GM23248 (cell line): ENCODE data around the gene PRG2. TPM values are rescaled to one million over a fixed set of nuclear protein-coding genes. Genes with fewer than 3 reads are reported as not detected.

ENCODE experiments used
- DNase-seq: peaks from one replicate; pipeline ENCODE4 v3.0.0-alpha.2; 2015
- H2AFZ ChIP-seq: fragments of 200-600 bp; sonication (generic); 2 replicates; pipeline ENCODE4 v1.6.1; 2016; ENCODE audit warnings: antibody characterized with exemption
- H3F3A ChIP-seq: fragments of 200-600 bp; sonication (generic); 2 replicates; pipeline ENCODE4 v1.6.1; 2016; ENCODE audit warnings: mild to moderate bottlenecking, antibody characterized with exemption, mixed run types; ENCODE audit not compliant: insufficient read depth
- H3K27ac ChIP-seq: fragments of 200-600 bp; sonication (generic); 2 replicates; pipeline ENCODE4 v1.5.1; 2016; ENCODE audit warnings: mild to moderate bottlenecking
- H3K27me3 ChIP-seq: fragments of 200-600 bp; sonication (generic); replicated peaks from 2 replicates; pipeline ENCODE4 v1.6.1; 2016; ENCODE audit warnings: mild to moderate bottlenecking; ENCODE audit not compliant: insufficient read depth
- H3K36me3 ChIP-seq: fragments of 200-600 bp; sonication (generic); 2 replicates; pipeline ENCODE4 v1.6.1; 2016; ENCODE audit warnings: low read depth, mild to moderate bottlenecking
- H3K4me1 ChIP-seq: fragments of 200-600 bp; sonication (generic); 2 replicates; pipeline ENCODE4 v1.6.1; 2016; ENCODE audit warnings: mild to moderate bottlenecking; ENCODE audit not compliant: insufficient read depth
- H3K4me2 ChIP-seq: fragments of 200-600 bp; sonication (generic); one replicate; pipeline ENCODE4 v1.6.1; 2016; ENCODE audit warnings: mild to moderate bottlenecking; ENCODE audit not compliant: unreplicated experiment
- H3K4me3 ChIP-seq: fragments of 200-600 bp; sonication (generic); 2 replicates; pipeline ENCODE4 v1.5.1; 2016; ENCODE audit warnings: mild to moderate bottlenecking
- H3K79me2 ChIP-seq: fragments of 200-600 bp; sonication (generic); 2 replicates; pipeline ENCODE4 v1.6.1; 2016; ENCODE audit warnings: mild to moderate bottlenecking; ENCODE audit not compliant: insufficient read depth
- H3K9ac ChIP-seq: fragments of 200-600 bp; sonication (generic); 2 replicates; pipeline ENCODE4 v1.6.1; 2016; ENCODE audit warnings: mild to moderate bottlenecking
- H3K9me2 ChIP-seq: fragments of 200-600 bp; sonication (generic); 2 replicates; pipeline ENCODE4 v1.6.1; 2016; ENCODE audit warnings: mixed run types, mild to moderate bottlenecking, moderate library complexity; ENCODE audit not compliant: insufficient read depth
- H3K9me3 ChIP-seq: fragments of 200-600 bp; sonication (generic); one replicate; pipeline ENCODE4 v1.6.1; 2017; ENCODE audit warnings: low read depth
- H4K20me1 ChIP-seq: fragments of 200-600 bp; sonication (generic); 2 replicates; pipeline ENCODE4 v1.6.0; 2016; ENCODE audit not compliant: insufficient read depth
- EZH2 ChIP-seq: fragments of 200-600 bp; sonication (generic); IDR thresholded peaks from 2 replicates; pipeline ENCODE4 v1.6.1; 2018; ENCODE audit warnings: antibody characterized with exemption, mild to moderate bottlenecking; ENCODE audit not compliant: insufficient read depth, poor library complexity, severe bottlenecking
- EZH2phosphoT487 ChIP-seq: fragments of 200-600 bp; sonication (generic); IDR thresholded peaks from 2 replicates; pipeline ENCODE4 v1.6.1; 2018; ENCODE audit warnings: antibody characterized with exemption, moderate library complexity, mild to moderate bottlenecking, low read depth; ENCODE audit not compliant: insufficient read depth
- WGBS, 2 experiments: methylation state at CpG; one replicate each; pipeline ENCODE4 v1.1.6; 2015 to 2017; ENCODE audit warnings: low lambda C conversion rate in 2 of 2, low coverage in 1 of 2; ENCODE audit errors: missing lambda C conversion rate in 2 of 2; 5-methylcytosine and 5-hydroxymethylcytosine counted together
- in situ Hi-C: fragments of 300-500 bp; cut with MboI; formaldehyde crosslinking; loops from 2 replicates; pipeline ENCODE4 v1.15.0; 2020
- polyA plus RNA-seq: library from polyadenylated mRNA; unstranded; fragments of >200 nt; fragmentation: Nextera tagmentation; extraction: Ambion mirVana; gene quantifications from 2 replicates; pipeline ENCODE4 v1.2.1, GENCODE V29; 2016
- total RNA-seq: library from RNA; depleted of rRNA; stranded (reverse); fragments of >200 nt; shearing (Covaris generic); gene quantifications from 2 replicates; pipeline ENCODE4 v1.2.3, GENCODE V29; 2014

Gene PRG2
- total and polyA plus RNA-seq, 2 experiments from 2014 or later, result 2.2 to 2.8 TPM

DNA sequence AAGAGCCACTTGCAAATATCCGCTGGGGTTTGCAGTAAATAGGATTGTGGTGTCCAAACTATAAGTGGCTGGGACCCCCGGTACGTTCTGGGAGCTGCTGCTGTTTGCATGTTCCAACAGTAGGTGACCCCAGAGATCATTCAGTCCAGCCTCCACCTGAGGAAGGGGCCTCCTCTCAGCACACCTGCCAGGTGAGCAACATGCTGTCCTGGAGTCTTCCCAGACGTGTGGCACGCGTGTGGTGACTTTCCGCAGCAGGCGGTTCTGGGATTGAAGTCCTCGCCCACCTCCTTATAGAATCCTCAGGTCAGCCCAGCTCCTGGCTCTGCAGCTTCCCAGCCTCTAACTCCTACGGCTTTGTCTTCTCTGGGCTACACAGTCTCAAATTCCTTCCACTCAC is 45.6 kb downstream of the PRG2 start:
- Histone ChIP-seq H3F3A (no peaks in the 10 kb centered on the region), H3K9ac (no peak overlapping the region), H3K4me2 (no peak overlapping the region), H3K27ac (no peak overlapping the region), H3K79me2 (no peaks in the 10 kb centered on the region), H3K36me3 (no peaks in the 10 kb centered on the region), H3K4me3 (no peak overlapping the region), H2AFZ (peak overlapping the region; percentile 80), H3K27me3 (no peaks in the 10 kb centered on the region), H3K9me3 (no peaks in the 10 kb centered on the region), H3K9me2 (no peaks in the 10 kb centered on the region), H4K20me1 (no peaks in the 10 kb centered on the region), H3K4me1 (no peaks in the 10 kb centered on the region)
- WGBS, 2 experiments, result 78 to 85% methylated on average over 10 of the region's 10 CpGs
- in situ Hi-C loops, result no loop called here
- DNase-seq, result no peak
- TF ChIP-seq EZH2 (no peak), EZH2phosphoT487 (no peak)

DNA sequence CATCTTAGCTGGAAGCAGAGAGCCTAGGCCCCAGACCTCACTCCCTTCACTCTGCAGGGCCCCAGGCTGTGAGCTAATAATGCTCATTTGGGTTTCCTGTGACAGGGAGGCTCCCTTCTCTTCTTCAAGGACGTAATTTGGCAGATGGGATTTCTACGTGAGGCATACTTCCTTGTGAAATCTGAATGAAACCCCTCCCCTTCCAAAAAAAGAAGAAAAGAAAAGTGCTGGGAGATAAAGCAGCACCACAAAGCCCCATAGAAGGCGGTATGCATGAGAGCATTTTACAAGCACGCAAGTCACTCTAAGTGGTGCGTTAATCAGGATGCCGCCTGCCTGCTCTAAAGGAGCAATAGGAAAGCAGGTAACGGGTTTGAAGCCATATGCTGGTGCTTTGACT is 46.6 kb downstream of the PRG2 start:
- TF ChIP-seq EZH2phosphoT487 (no peak), EZH2 (no peak)
- no peaks in the 10 kb centered on the region for H3K9me2 ChIP-seq
- H3K36me3 ChIP-seq, result no peaks in the 10 kb centered on the region
- H3K4me1 ChIP-seq, result no peaks in the 10 kb centered on the region
- H4K20me1 ChIP-seq, result no peaks in the 10 kb centered on the region
- H3K4me3 ChIP-seq, result no peak overlapping the region
- no peaks in the 10 kb centered on the region for H3F3A ChIP-seq
- no peaks in the 10 kb centered on the region for H3K27me3 ChIP-seq
- WGBS, 2 experiments, result 69 to 76% methylated on average over 7 of the region's 7 CpGs
- no peak overlapping the region for H3K9ac ChIP-seq
- no peak for DNase-seq
- no peak overlapping the region for H2AFZ ChIP-seq
- no peak overlapping the region for H3K4me2 ChIP-seq
- in situ Hi-C loops, result no loop called here
- H3K9me3 ChIP-seq, result no peaks in the 10 kb centered on the region
- no peak overlapping the region for H3K27ac ChIP-seq
- H3K79me2 ChIP-seq, result no peaks in the 10 kb centered on the region

DNA sequence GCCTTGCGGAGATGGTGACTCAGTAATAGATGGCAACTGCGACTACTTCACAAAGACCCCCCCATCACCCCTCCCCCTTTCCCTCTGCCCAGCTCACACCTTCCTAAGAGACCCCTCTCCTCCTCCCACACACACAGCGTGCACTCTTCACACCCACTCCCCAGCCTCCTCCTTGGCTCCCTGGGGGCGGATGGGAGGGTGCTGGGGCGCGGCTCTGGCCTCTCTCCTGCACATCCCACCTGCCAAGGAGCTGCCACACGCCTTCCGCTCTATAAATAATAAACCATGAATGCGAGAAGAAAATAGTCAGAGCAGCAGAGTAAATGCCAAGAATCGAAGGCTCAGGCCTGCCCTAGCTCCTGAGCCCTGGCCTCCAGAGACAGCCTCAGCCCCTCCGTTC is 47.7 kb downstream of the PRG2 start:
- no peak overlapping the region for H2AFZ ChIP-seq
- no peak for TF ChIP-seq EZH2
- no peak for TF ChIP-seq EZH2phosphoT487
- no peaks in the 10 kb centered on the region for H4K20me1 ChIP-seq
- H3K4me1 ChIP-seq, result no peaks in the 10 kb centered on the region
- H3K27ac ChIP-seq, result no peak overlapping the region
- H3K79me2 ChIP-seq, result no peaks in the 10 kb centered on the region
- in situ Hi-C loops, result no loop called here
- H3K9ac ChIP-seq, result no peak overlapping the region
- no peak overlapping the region for H3K4me3 ChIP-seq
- H3F3A ChIP-seq, result no peaks in the 10 kb centered on the region
- no peaks in the 10 kb centered on the region for H3K36me3 ChIP-seq
- H3K27me3 ChIP-seq, result no peaks in the 10 kb centered on the region
- WGBS, 2 experiments, result 84 to 85% methylated on average over 11 of the region's 11 CpGs
- no peak overlapping the region for H3K4me2 ChIP-seq
- DNase-seq, result no peak
- H3K9me2 ChIP-seq, result no peaks in the 10 kb centered on the region
- H3K9me3 ChIP-seq, result no peaks in the 10 kb centered on the region

DNA sequence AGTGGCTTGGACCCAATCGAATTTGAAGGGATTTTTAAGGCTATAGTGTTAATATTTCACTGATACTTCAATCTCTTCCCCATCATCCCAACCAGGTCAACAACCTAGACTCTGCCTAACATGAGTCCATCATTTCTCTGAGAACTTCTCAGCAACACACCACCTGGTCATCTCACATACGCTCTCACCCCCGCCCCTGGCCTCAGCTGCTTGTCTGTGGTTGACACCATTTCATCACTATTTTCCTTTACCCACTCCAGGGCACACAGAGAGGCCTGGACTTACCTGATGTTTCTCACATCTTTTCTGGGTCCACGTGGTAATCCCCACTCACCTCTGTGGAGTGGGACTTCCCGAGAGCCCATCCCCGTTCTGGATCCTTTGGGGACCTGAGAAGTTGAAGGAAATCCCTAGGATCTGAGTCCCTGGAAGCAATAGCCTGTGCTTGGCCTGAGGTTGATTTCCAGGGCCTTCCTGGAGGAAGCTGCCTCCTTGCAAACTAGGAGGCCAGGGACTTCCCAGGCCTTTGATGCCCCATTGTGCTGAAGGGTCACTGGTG is 49.1 kb downstream of the PRG2 start:
- in situ Hi-C loops, result no loop called here
- H2AFZ ChIP-seq, result no peak overlapping the region
- H3K27me3 ChIP-seq, result no peaks in the 10 kb centered on the region
- WGBS, 2 experiments, result 72 to 77% methylated on average over 6 of the region's 6 CpGs
- no peaks in the 10 kb centered on the region for H3F3A ChIP-seq
- H3K36me3 ChIP-seq, result no peaks in the 10 kb centered on the region
- no peak overlapping the region for H3K27ac ChIP-seq
- no peaks in the 10 kb centered on the region for H3K9me2 ChIP-seq
- H3K9me3 ChIP-seq, result no peaks in the 10 kb centered on the region
- H4K20me1 ChIP-seq, result no peaks in the 10 kb centered on the region
- no peak overlapping the region for H3K4me2 ChIP-seq
- H3K4me1 ChIP-seq, result peaks cover 3% of the 10 kb centered on the region; the same call in 1 of the 2 replicates
- H3K79me2 ChIP-seq, result peaks cover 6% of the 10 kb centered on the region
- TF ChIP-seq EZH2, result no peak
- no peak for TF ChIP-seq EZH2phosphoT487
- no peak overlapping the region for H3K4me3 ChIP-seq
- H3K9ac ChIP-seq, result no peak overlapping the region
- DNase-seq, result no peak

DNA sequence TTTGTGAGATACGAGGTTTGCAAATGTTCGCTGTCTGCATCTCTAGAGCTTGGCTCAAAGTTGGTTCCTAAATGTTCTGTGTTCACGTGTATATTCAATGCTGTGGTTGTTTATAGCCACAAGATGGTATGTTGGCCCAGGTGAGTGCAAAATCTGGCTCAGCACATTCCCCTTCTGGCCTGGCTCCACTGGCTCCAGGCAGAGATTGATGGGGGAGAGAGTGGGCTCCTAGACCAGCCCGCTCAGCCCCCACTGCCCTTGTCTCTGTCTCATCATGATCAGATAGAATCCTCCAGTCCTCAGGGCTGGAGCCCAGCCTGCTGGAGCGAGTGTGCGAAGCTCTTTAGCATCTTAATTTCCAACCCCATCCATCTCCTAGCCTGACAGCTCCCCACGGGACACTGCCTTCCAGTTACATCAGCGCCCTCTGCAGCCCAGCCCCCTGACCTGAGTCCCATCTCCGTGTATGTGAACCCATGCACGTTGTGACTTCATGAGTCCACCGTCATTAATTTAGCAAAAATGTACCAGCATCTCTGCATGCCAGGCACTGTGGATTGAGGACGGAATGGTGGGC is 50.3 kb downstream of the PRG2 start:
- no peaks in the 10 kb centered on the region for H3K9me3 ChIP-seq
- in situ Hi-C loops, result no loop called here
- no peaks in the 10 kb centered on the region for H3K36me3 ChIP-seq
- peak; percentile 35 for DNase-seq
- H3K9me2 ChIP-seq, result no peaks in the 10 kb centered on the region
- TF ChIP-seq EZH2phosphoT487 (no peak), EZH2 (no peak)
- H3F3A ChIP-seq, result no peaks in the 10 kb centered on the region
- no peaks in the 10 kb centered on the region for H4K20me1 ChIP-seq
- peaks cover 5% of the 10 kb centered on the region; the same call in 1 of the 2 replicates for H3K4me1 ChIP-seq
- H3K4me3 ChIP-seq, result no peak overlapping the region
- no peaks in the 10 kb centered on the region for H3K27me3 ChIP-seq
- no peak overlapping the region for H3K9ac ChIP-seq
- 29 to 31% methylated on average over 12 of the region's 12 CpGs for WGBS, 2 experiments
- H3K4me2 ChIP-seq, result no peak overlapping the region
- peaks cover 15% of the 10 kb centered on the region for H3K79me2 ChIP-seq
- no peak overlapping the region for H2AFZ ChIP-seq
- H3K27ac ChIP-seq, result no peak overlapping the region
